Ureter (tissue), 1 donor: ENCODE measurements around the gene TOB2. TPM values are rescaled to one million over a fixed set of nuclear protein-coding genes. Genes with fewer than 3 reads are reported as not detected.

Source experiments
- DNase-seq: peaks from one replicate; pipeline ENCODE4 v3.0.0-alpha.2; 2020; ENCODE audit warnings: low spot score
- total RNA-seq: library from RNA; stranded (reverse); gene quantifications from one replicate; pipeline ENCODE4 v1.2.4, GENCODE V29; 2023
- donor health status: DM: yes; HTN: yes; CAD: no.

TOB2 gene, protein sequence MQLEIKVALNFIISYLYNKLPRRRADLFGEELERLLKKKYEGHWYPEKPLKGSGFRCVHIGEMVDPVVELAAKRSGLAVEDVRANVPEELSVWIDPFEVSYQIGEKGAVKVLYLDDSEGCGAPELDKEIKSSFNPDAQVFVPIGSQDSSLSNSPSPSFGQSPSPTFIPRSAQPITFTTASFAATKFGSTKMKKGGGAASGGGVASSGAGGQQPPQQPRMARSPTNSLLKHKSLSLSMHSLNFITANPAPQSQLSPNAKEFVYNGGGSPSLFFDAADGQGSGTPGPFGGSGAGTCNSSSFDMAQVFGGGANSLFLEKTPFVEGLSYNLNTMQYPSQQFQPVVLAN
- total RNA-seq: 49.9 TPM

DNA sequence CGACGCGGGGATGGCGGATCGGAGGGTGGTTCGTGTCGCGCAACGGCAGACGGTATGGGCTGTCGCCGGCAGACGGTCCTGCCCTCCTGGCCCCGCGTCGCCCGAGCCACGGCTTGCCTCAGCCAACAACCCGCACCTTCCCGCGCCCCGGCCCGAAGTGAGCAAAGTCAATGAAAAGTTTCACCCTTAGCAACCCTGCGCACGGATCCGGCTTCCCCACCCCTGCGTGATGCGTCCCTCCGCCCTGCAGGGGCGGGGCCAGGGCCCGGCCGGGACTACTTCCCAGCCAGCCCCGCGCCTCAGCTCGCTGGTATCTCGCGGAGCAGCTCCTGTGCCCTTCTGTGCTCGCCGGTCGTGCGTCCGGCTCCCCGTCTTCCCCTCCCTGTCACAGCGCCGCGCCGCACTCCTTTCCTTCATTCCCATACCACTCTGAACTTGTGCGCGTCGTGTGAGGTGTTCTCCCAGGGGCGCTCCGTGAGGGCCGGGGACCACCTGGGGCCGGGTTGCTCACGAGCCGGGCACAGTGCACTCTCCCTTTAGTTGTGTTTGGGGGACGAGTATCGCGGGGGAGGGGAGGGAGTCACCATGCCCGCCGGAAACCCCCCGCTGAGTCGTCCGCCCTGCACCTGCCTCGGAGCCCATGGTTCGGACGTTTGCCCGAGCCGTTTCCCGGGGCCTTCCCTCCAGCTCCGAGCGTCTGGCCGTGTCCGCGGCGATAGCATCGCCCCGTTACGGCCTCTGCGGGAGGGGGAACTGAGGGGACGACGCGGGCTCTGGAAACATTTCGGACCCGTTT is at the start of gene TOB2:
Gene TOB2 (minus strand): TSS at position 163 of the 796 bp plus-strand sequence. CDS start 9,456 bp downstream, outside the sequence.
- DNase-seq: peak; percentile 96

DNA sequence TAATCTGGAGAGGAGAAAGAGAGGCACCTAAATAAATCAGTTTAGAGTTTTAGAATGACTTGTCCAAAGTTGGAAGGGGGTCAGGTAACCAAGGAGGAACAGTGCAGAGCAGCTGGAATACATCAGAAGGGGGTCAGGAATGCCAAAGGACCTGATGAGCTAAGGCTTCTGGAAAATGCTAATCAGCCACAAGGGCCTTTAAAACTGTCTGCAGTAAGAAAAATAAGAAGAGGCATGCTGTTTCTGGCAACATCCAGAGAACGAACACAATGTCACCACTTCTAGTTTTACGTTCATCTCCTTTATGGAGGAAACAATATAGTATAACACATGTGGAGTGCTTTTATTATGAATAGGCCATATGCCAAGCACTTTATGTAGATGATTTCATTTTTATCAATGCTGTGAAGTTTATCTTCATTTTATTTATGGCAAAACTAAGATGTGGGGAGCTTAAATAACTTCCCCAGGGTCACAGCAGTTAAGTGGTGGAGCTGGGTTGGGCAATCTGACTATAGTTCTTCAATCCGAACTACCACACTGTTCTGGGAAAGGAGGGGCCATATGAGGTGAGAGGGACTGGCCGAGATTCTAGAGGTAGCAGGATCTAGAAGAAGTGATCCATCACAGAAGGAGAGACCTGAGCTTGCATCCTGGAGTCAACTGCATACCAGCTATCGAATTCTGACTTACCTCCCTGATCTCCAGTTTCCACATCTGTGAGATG is 44.9 kb upstream of the TOB2 start:
- DNase-seq: no peak

DNA sequence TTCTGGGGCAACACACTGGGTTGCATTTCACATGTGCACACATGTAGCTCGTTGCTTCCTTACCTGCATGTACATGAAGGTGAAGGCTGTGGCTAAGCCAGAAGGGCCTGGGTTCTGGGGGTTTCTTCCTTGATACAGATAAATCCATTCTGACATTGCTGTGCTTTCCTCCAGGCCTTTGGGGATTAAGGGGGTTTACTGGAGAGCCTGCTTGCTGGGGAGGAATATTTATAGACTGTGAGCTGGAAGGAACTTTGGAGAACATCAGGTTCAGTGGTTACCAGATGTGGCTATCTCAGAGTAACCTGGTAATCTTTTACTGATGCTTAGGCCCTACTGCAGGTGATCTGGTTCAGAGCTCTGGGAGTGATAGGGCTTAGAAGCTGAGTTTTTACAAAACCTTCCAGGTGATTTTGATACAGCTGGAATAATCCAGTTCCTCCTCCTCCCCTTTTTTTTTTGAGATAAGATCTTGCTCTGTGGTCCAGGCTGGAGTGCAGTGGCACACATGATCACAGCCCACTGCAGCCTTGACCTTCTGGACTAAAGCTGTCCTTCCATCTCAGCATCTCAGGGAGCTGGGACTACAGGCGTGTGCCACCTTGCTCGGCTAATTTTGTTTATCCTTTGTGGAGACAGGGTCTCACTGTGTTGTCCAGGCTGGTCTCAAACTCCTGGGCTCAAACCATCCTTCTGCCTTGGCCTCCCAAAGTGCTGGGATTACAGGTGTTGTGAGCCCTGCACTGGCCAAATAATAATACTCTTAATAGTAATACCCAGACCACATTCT is 42.2 kb upstream of the TOB2 start:
- DNase-seq: no peak

DNA sequence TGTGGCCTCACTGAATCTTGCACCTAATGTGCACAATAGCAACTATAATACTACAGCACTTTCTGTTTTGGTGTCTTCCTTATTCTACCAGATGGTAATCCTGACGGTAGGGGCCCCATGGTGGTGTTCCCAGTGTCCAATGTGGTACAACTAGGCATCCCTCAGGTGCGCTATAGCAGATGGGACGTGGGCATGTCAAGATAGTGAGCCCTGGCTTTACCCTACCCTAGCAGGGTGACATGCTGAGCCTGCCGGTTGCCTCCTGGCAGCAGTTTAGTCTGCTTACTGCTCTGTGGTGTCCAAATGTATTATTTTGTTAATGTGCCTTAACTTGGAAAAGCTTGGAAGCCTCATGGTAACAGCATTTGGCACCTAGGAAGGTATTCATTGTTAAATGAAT is 41.5 kb upstream of the TOB2 start:
- no peak for DNase-seq

DNA sequence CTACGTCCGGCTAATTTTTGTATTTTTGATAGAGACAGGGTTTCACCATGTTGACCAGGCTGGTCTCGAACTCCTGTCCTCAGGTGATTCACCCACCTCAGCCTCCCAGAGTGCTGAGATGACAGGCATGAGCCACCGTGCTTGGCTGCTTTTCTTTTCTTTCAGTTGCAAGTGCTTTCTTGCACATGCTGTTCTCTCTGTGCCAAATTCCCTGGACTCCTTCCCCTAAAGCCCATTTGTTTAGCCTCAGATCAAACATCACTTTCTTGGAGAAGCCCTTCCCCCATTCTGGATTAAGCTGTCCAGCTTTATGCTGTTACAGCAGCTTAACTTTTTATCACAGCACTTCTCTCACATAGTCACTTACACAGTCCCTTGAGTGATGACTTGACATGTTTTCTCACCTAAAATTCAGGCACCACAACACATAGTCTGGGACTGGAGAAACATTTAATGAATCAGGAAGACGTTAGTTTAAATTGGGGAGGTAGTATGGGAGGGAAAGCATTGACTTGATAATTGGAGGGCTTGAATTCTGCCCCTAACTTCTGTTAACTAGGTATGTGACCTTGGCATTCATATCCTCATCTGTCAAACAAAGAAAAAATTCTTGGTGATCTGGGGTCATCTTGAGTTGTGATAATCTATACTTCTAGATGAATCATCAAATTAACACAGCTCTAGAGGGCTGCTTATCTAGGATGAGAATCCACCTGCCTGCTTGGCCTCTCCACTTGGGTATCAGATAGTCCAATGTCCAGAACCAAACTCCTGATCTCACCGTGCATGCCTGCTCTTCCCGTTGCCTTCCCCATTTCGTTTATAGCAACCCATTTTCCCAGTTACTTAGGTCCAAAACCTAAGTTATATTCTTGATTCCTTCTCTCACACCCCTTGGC is 40.7 kb upstream of the TOB2 start:
- no peak for DNase-seq

DNA sequence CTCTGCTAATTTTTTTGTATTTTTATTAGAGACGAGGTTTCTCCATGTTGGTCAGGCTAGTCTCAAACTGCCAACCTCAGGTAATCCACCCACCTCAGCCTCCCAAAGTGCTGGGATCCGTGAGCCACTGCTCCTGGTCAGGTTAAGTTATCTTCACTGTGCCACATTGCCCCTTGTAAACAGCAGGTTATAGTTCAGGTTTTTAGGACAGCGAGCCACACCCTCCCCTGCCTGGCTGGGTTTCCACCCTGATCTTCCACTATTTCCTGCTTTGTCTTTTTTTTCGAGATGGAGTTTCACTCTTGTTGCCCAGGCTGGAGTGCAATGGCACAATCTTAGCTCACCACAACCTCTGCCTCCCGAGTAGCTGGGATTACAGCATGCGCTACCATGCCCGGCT is 38.4 kb upstream of the TOB2 start:
- DNase-seq: no peak

DNA sequence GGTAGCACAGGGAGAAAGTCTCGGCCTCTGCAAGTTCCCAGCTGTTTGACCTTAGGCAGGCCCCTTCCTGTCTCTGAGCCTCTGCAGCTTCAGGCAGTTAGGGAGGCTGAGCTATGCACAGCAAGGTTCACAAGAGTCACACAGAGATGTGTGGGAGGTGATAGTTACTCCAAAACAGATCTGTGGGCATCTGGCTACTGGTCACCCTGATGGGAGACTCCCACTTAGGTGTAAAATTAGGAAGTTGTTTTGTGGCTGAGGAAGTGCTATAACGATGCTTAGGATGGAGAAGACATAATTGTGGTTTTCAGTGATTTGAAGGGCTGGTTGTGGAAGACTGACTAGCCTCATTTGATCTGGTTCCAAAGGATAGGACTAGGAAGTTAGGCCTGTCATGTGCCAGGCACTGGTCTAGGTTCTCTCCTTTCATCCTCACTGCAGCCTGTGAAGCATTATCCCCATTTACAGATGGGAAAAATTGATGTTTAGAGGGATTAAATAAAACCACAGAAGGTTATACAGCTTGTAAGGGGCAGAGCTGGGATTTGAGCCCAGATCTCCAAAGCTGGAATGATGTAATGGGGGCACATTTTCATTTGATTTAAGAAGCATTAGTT is 35.8 kb upstream of the TOB2 start:
- DNase-seq: no peak

DNA sequence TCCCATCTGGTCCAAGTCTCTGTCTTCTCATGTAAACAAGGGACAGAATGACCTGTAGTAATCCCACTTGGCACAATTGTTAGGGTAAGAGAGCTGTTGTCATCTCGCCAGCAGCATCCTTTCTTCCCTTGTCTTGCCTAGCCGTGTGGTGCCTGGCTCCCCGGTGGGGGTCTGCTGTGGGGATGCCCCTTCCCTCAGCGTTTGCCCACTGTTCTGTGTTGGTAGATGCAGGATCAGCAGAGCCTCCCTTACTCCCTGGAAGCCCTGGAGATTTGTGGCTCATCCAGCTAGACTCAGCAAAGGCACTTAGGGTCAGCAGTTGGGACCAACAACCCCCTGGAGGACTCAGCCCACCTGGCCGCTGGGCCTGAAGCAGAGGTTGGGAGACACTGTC is 35.3 kb upstream of the TOB2 start:
- no peak for DNase-seq

DNA sequence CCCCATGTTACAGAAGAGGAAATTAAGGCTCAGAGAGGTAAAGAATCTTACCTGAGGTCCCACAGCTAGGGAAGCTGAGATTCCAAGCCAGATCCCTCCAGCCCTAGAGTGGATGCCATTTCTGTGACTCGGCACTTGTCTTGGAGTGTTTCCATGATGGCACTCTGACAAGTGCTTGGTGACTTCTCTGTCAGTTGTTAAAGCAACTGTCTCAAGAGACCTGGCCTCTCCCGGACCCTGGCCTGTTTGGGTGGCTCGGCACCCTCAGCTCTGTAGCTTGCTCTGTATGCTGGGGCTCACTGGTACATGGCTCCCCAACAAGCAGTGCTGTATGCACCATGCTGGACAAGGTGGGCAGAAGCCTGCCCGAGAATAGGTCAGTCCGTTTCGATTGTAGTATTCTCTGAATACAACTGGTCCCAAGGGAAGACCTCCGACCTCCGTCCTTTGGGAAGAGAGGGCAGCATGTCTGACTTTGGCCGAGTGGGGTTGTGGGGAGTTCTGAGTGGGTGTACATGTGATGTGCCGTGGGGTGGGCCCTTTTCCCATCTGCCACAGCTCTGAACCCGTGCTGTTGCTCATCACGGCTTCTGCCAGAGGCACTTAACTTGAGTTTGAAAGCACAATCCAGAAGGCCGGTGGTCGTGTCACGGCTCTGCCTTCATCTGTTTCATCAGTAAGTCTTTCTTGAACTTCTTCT is 34.7 kb upstream of the TOB2 start:
- DNase-seq: no peak

DNA sequence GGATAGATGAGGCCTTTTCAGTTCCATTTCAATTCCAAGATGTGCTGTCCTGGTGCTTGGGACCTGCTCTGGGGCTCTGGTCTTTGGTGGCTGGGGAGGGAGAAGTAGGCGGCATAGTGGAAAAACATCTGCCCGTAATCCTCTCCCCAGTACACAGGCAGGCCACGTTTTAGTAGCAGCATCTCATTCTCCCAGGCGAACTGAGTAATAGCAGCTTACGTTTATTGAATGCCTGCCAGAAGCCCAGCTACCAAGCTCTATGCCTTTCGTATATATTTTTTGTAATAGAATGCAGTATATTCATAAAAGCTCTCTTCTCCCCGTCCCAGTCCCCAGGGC is 33.8 kb upstream of the TOB2 start:
- no peak for DNase-seq

DNA sequence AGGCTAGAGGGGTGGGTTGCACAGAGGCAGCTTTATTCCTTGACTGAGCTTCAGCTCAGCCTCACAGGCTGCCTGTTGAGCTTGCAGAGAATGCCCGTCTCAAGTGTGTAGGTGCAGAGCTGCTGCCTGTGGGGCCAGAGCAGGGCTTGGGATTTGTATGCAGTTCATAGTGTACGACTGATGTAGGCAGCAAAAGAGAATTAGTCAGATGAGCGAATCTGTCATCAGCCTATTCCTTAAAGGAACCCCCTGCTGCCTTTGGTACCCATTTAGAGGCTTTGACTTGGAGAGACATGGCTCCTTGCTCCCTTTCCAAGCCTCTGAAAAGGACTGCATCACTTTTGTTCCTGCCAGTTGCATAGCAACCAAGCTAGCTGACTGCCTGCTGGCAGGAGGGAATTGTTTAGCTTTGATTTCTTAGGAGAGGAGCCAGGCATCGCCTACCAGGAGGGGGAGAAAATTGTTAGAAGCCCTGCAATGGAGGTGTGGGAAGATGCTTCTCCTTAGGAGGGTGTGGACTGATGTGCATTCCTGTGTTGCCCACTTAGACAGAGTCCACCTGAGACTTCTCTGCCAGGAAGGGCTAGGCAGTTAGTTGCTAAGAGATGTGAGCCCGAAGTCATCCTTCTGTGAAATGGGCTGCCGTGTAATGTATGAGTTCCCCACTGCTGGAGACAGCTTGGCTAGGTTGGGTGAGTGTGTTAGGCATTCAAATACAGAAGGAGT is 33.2 kb upstream of the TOB2 start:
- no peak for DNase-seq

DNA sequence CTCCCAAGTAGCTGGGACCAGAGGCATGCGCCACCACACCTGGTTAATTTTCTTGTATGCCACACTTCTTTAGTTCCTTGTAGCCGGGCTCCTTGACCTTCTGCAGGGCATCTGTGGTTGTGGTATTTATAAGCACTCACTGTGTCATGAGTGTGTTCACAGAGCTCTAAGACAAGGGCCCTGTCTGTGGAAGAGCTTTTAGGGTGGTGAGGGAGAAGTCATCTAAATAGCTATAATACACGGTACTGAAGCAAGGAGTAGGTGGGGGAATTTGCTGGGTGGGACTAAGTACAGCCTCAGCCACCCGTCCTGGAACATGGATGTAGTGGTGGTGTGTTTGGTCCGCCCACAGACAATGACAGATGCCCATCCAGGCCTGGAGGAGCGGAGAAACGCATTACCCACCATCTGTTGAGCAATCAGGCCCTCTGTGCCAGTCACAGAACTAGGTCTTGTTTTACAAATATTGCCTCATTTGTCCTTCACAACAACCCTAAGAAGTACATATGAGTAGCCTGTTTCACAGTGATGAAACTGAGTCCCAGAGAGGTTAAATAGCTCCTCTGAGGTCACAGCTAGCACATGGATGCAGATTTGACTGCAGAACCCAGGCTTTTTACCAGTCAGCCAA is 32.4 kb upstream of the TOB2 start:
- no peak for DNase-seq

DNA sequence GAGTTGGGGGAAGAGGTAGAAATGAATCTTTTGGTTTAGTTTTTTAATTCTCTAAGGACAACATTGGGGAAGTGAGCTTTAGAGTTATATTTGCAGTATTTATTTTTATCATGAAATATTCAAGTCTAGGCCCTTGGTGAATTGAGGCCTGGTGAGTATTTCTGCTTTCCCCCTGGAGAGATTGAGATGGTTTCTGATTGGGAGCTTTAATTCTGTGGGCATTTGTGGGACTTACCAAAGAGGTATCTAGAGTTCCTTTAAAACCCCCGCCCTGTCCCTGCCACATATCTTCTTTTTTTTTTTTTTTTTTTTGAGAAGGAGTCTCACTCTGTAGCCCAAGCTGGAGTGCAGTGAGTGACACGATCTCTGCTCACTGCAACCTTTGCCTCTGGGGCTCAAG is 31.9 kb upstream of the TOB2 start:
- no peak for DNase-seq

DNA sequence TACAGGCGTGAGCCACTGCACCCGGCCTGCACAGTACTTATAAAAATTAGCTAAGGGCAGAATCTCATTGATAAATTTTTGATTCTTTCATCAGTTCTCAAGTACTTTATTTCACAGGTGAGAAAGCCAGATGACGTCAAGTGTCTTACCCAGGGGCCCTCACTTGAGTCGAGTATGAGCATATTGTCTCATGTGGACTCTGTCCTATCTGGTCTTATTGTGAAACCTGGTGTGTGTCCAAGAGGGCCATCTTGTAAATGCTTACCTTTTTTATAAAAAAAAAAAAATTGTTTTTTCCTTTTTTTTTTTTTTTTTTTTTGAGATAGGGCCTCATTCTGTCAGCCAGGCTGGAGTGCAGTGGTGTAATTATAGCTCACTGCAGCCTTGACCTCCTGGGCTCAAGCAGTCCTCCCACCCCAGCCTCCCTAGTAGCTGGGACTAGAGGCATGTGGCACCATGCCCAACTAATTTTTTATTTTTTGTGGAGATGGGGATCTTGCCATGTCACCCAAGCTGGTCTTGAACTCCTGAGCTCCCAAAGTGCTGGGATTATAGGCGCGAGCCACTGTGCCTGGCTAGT is 28.4 kb upstream of the TOB2 start:
- DNase-seq: no peak

DNA sequence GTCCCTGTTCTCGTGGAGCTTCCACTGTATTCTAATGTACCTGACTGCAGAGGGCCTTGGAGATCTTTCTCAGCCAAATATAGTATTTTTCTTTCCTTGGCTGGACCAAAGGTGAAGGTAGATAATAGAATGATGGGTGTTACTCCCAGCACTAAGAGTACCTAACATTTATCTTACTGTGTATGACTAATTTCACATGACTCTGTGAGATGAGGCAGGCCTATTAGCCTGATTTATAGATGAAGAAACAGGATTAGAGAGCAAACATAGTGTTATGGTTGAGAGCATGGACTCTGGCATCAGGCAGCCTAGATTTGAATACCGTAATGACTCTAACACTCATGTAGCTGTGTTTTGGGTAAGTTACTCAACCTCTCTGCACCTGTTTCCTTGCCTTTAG is 25.0 kb upstream of the TOB2 start:
- DNase-seq: no peak

DNA sequence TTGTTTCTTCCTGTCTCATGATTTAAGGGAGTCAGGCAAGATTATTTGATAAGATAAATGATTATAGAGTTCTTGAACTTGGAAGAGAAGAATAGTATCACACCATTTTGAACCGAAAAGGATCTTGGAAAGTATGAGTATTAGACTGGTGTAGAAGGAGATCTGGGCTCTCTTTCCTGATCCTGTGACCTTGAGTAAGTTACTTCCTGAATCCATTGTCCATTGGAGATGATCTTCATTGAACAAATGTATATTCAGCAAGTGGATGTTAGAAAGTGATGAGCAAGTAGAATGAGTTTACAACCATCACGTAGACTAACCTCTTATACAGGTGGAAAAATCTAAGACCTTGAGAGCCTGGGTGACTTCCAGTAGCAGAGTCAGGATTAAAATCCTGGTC is 24.3 kb upstream of the TOB2 start:
- DNase-seq: no peak

DNA sequence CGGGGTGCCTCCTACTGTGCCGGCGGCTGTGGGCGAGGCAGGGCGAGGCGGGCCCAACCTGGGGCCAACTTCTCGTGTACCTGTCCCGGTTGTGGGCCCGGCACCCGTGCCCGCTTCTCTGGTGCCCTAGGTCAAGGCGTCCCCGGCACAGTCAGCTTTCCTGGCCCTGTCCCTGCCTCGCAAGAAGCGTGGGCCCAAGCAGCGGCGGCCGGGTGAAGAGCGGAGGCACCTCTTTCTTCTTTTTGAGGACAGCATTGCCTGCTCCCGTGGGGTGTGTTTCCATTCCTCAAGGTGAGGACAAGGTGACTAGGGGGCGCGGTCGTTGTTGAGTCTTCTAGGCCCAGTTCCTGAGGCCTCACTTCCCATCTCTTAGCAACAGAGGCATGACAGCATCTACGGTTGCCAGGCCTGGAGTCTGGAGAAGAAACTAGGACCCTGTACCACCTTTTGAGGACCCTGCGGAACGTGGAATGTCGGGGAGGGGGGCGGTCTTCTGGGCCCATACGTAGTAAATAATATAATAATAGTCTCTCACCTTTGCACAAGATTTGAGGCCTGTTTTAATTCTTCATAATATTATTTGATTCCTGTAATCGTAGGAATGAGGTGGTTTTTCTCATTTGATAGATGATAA is 22.7 kb upstream of the TOB2 start:
- DNase-seq: peak; percentile 51
